Mucosa of stomach (tissue), 1 donor: Measurements from ENCODE around the gene ST8SIA4.

Source experiments
- H3K27me3 ChIP-seq: one replicate; pipeline ENCODE4 v1.7.0; 2013; ENCODE audit warnings: mild to moderate bottlenecking, low read length; ENCODE audit not compliant: control insufficient read depth, insufficient read depth
- H3K36me3 ChIP-seq: one replicate; pipeline ENCODE4 v1.7.0; 2013; ENCODE audit warnings: low read length; ENCODE audit not compliant: control insufficient read depth, insufficient read depth
- H3K4me1 ChIP-seq: one replicate; pipeline ENCODE4 v1.7.0; 2013; ENCODE audit warnings: mild to moderate bottlenecking, low read length; ENCODE audit not compliant: control insufficient read depth, insufficient read depth
- H3K4me3 ChIP-seq: one replicate; pipeline ENCODE4 v1.7.0; 2013; ENCODE audit warnings: low read length
- H3K9ac ChIP-seq: one replicate; pipeline ENCODE4 v1.7.0; 2013; ENCODE audit warnings: mild to moderate bottlenecking, low read length, moderate library complexity
- H3K9me3 ChIP-seq: one replicate; pipeline ENCODE4 v1.7.0; 2013; ENCODE audit warnings: mild to moderate bottlenecking, low read length, moderate library complexity; ENCODE audit not compliant: control insufficient read depth
- donor health status: Pancreatic carcinoma.

Gene ST8SIA4

GRCh38 chr5:100840789-100841188, 62.3 kb downstream of the ST8SIA4 start:
- no peaks in the 10 kb centered on the region for H3K4me1 ChIP-seq
- H3K4me3 ChIP-seq, result no peak overlapping the region
- H3K9me3 ChIP-seq, result no peaks in the 10 kb centered on the region
- no peaks in the 10 kb centered on the region for H3K36me3 ChIP-seq
- H3K27me3 ChIP-seq, result no peaks in the 10 kb centered on the region
- H3K9ac ChIP-seq, result no peak overlapping the region

GRCh38 chr5:100840370-100840769, 62.7 kb downstream of the ST8SIA4 start:
- Histone ChIP-seq H3K9ac (no peak overlapping the region), H3K9me3 (no peaks in the 10 kb centered on the region), H3K4me3 (no peak overlapping the region), H3K4me1 (no peaks in the 10 kb centered on the region), H3K27me3 (no peaks in the 10 kb centered on the region), H3K36me3 (no peaks in the 10 kb centered on the region)

DNA sequence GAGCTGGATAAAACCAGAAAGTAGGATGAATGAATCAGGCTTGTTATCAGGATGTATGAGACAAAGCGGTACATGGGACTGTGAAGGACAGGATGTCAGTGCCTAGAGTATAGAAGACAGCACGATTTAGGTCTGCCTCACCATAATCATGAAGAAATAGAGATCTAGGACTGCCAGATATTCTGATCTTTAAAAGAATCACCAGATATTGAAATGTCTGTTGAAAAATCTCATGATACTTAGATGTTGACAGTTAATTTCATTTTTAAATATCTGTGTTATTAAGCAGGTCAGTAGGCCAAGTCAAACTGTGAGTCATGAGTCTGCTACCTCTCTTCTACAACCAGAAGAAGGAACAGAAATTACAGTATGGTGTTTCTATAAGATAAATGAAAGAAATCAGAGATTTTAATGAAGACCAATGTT, 65.0 kb downstream of the ST8SIA4 start:
- Histone ChIP-seq H3K36me3 (no peaks in the 10 kb centered on the region), H3K27me3 (no peaks in the 10 kb centered on the region), H3K4me1 (no peaks in the 10 kb centered on the region), H3K4me3 (no peak overlapping the region), H3K9ac (no peak overlapping the region), H3K9me3 (no peaks in the 10 kb centered on the region)

GRCh38 chr5:100834519-100834918, 68.6 kb downstream of the ST8SIA4 start:
- H3K4me3 ChIP-seq, result no peak overlapping the region
- H3K36me3 ChIP-seq, result no peaks in the 10 kb centered on the region
- H3K27me3 ChIP-seq, result no peaks in the 10 kb centered on the region
- no peak overlapping the region for H3K9ac ChIP-seq
- no peaks in the 10 kb centered on the region for H3K9me3 ChIP-seq
- no peaks in the 10 kb centered on the region for H3K4me1 ChIP-seq

- H3K36me3 ChIP-seq, result no peaks in the 10 kb centered on the region
- no peaks in the 10 kb centered on the region for H3K4me1 ChIP-seq
- H3K27me3 ChIP-seq, result no peaks in the 10 kb centered on the region
- H3K9me3 ChIP-seq, result no peaks in the 10 kb centered on the region
- no peak overlapping the region for H3K9ac ChIP-seq
- H3K4me3 ChIP-seq, result no peak overlapping the region
These were observed 70.5 kb downstream of the ST8SIA4 start for GRCh38 chr5:100832252-100833230.

DNA sequence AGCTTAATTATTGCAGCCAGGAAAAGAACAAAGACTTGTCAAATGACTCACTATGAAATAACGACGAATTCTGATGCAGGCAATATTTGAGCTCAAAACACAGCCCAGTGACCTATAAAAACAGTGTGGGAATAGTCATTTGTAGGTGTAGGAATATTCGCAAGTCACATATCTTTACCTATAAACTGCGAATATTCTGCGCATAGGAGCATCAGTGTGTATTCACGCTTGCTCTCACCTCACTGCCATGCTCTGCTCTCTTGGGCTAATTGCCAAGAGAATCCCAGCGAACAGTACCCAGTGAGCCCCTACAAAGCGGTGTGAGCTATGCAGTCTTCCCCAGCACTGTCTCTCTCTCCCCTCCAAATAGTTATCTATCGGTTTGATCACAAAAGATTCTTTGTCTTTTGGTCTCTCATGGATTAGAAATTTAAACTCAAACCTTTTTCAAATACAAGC, 74.2 kb downstream of the ST8SIA4 start:
- Histone ChIP-seq H3K9me3 (no peaks in the 10 kb centered on the region), H3K27me3 (no peaks in the 10 kb centered on the region), H3K4me1 (no peaks in the 10 kb centered on the region), H3K9ac (no peak overlapping the region), H3K36me3 (no peaks in the 10 kb centered on the region), H3K4me3 (no peak overlapping the region)

DNA sequence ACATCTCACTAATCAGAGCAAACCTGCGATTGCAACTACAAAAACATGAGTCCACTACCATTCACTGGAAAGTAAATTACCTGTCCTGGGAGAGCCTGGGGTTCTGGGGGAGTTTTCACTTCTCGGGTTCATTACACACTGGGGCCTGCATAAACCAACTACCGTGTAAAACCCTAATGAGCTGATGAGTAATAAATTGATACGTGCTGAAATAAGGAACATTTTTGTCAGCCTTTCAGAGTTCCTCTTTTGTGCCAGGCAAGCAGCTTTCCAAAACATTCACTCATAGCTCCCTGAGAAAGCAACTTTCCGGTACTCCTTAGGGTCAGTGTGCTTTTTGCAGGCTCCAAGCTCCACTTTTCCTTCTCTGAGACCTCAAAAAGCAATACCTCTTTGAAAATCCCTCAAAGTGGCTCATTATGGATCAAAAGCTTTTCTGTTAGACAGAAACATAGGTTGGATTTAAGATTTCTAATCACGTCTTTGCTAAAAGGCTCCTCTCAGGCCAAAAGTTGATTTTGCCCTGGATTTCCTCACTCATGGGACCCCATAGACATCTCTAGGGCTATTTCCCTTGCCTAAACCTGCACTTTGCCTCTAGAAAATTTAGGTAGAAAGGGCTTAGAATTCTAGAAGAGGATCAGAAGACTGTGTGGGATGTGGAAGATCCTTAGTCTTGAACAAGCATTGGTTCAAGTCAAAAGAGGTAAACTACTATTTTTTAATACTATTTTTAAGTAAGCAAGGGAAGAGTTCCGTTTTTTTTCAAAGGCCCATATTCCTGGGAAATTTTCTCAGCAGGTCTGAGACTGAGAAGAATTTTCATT, 74.8 kb downstream of the ST8SIA4 start:
- no peak overlapping the region for H3K9ac ChIP-seq
- no peak overlapping the region for H3K4me3 ChIP-seq

GRCh38 chr5:100827481-100827889, 75.6 kb downstream of the ST8SIA4 start:
- no peaks in the 10 kb centered on the region for H3K4me1 ChIP-seq
- no peaks in the 10 kb centered on the region for H3K27me3 ChIP-seq
- H3K9ac ChIP-seq, result no peak overlapping the region
- no peaks in the 10 kb centered on the region for H3K9me3 ChIP-seq
- H3K36me3 ChIP-seq, result no peaks in the 10 kb centered on the region
- no peak overlapping the region for H3K4me3 ChIP-seq

More for the DNA sequence above, 74.8 kb downstream of the ST8SIA4 start:
- H3K27me3 ChIP-seq, result no peaks in the 10 kb centered on the region
- no peaks in the 10 kb centered on the region for H3K4me1 ChIP-seq
- no peaks in the 10 kb centered on the region for H3K9me3 ChIP-seq
- no peaks in the 10 kb centered on the region for H3K36me3 ChIP-seq

DNA sequence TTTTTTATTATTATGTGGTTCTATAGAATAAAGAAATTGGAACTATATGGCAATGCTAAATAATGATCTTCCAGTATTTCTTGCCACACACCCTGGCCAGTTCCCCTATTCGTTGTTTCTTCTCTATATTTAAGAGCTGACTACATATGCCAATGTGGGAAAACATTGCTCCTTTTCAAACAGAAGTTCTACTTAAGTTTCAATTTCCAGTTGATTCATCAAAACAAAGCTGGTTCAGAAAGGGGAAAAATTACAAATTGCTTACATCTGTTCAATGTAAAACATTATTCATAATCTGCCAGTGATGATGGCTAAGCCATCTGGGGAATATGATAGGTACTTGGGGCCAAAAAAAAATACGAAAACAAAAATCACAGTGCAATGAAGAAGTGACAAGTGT, 76.9 kb downstream of the ST8SIA4 start:
- H3K9me3 ChIP-seq, result no peaks in the 10 kb centered on the region
- H3K36me3 ChIP-seq, result no peaks in the 10 kb centered on the region
- H3K4me3 ChIP-seq, result no peak overlapping the region
- H3K27me3 ChIP-seq, result no peaks in the 10 kb centered on the region
- no peaks in the 10 kb centered on the region for H3K4me1 ChIP-seq
- H3K9ac ChIP-seq, result no peak overlapping the region

DNA sequence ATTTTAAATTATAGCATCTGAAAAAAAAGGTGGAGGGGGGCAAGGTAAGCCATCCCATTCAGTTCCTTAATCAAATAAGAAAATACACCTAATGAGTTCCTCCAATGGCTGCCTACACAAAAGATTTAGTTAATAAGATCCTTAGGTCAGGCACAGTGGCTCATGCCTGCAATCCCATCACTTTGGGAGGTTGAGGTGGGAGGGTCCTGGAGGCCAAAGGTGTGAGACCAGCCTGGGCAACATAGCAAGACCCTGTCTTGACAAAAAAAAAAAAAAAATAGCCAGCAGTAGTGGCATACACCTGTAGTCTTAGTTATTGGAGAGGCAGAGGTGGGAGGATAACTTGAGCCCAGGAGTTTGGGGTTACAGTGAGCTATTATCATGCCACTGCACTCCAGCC, 78.4 kb downstream of the ST8SIA4 start:
- Histone ChIP-seq H3K27me3 (no peaks in the 10 kb centered on the region), H3K4me3 (no peak overlapping the region), H3K9me3 (no peaks in the 10 kb centered on the region), H3K36me3 (no peaks in the 10 kb centered on the region), H3K4me1 (no peaks in the 10 kb centered on the region), H3K9ac (no peak overlapping the region)

- H3K27me3 ChIP-seq, result no peaks in the 10 kb centered on the region
- H3K9ac ChIP-seq, result no peak overlapping the region
- H3K4me3 ChIP-seq, result no peak overlapping the region
- no peaks in the 10 kb centered on the region for H3K36me3 ChIP-seq
- H3K4me1 ChIP-seq, result no peaks in the 10 kb centered on the region
- H3K9me3 ChIP-seq, result no peaks in the 10 kb centered on the region
These were observed 79.3 kb downstream of the ST8SIA4 start for GRCh38 chr5:100823812-100824211.

DNA sequence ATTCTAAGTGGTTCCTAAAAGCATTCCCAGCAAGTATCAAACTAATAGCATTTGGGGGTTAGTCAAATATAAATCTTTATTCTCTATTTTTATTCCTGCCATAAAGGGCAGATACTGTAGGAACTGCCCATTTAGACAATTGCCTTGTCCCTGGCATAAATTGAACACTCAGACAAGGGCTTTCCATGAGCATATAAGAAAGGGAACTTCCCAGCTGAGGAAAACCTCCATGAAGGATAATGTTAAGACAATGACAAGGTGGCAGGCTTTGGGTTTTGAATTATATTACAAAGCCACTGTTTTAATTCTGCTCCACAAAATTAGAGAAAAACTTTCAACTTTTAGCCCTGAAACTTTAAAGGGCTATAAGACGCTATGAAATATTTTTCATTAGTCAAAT, 81.3 kb downstream of the ST8SIA4 start:
- Histone ChIP-seq H3K27me3 (no peaks in the 10 kb centered on the region), H3K36me3 (no peaks in the 10 kb centered on the region)

More for the DNA sequence above, 81.3 kb downstream of the ST8SIA4 start:
- no peak overlapping the region for H3K4me3 ChIP-seq
- H3K4me1 ChIP-seq, result no peaks in the 10 kb centered on the region
- no peaks in the 10 kb centered on the region for H3K9me3 ChIP-seq
- no peak overlapping the region for H3K9ac ChIP-seq
